Endothelial cell of umbilical vein (primary cell): ENCODE data around the gene RGS19. TPM values are rescaled to one million over a fixed set of nuclear protein-coding genes. Genes with fewer than 3 reads are reported as not detected.

ENCODE experiments used
- BruUV-seq: library from RNA; stranded (reverse); fragments of 400-500 nt; replicated peaks from 2 replicates; lab custom pipeline; 2021; lab: Mats Ljungman, UMichigan
- CTCF ChIA-PET: fragments of 300-600, 350-600 bp; sonication (Branson Sonifier 250); formaldehyde crosslinking; loops from one replicate; lab custom pipeline; 2021; ENCODE audit warnings: antibody characterized with exemption, inconsistent platforms; lab: Charles Lee
- POLR2A ChIA-PET: fragments of 300-600, 350-600 bp; sonication (Branson Sonifier 250); formaldehyde crosslinking; loops from one replicate; lab custom pipeline; 2021; ENCODE audit warnings: antibody characterized with exemption, inconsistent platforms; lab: Charles Lee
- DNase-seq: peaks from one replicate; pipeline ENCODE4 v3.0.0-alpha.2; 2011; ENCODE audit warnings: low read depth, low spot score
- FAIRE-seq: peaks from 2 replicates; lab custom pipeline; 2011; peaks lifted over from hg19 to GRCh38; lab: Jason Lieb, UNC
- H2AFZ ChIP-seq: 2 replicates; pipeline ENCODE4 v1.6.0; 2012; ENCODE audit warnings: low read depth, low read length, control low read depth, inconsistent platforms
- H3K27ac ChIP-seq: 2 replicates; pipeline ENCODE4 v1.5.1; 2011; ENCODE audit warnings: low read depth, mild to moderate bottlenecking, control low read depth, low read length, moderate library complexity; ENCODE audit not compliant: insufficient read depth
- H3K27me3 ChIP-seq, 2 experiments: 2 replicates each; pipeline versions ENCODE4 v1.6.0 to v1.6.1; 2011; ENCODE audit warnings: low read length in 2 of 2, mixed read lengths in 1 of 2; ENCODE audit not compliant: control insufficient read depth in 2 of 2, insufficient read depth in 2 of 2
- H3K36me3 ChIP-seq, 2 experiments: 2 replicates in 1 of 2; 3 replicates in 1 of 2; pipeline ENCODE4 v1.5.1; 2011; ENCODE audit warnings: low read length in 2 of 2, mild to moderate bottlenecking in 1 of 2, moderate library complexity in 1 of 2; ENCODE audit not compliant: control insufficient read depth in 2 of 2, insufficient read depth in 2 of 2; ENCODE audit errors: extremely low read depth in 1 of 2
- H3K4me1 ChIP-seq: 3 replicates; pipeline ENCODE4 v1.5.1; 2011; ENCODE audit warnings: mild to moderate bottlenecking, low read length; ENCODE audit not compliant: control insufficient read depth, insufficient read depth; ENCODE audit errors: extremely low read depth
- H3K4me2 ChIP-seq: 2 replicates; pipeline ENCODE4 v1.6.1; 2011; ENCODE audit warnings: low read length, control low read depth, mixed read lengths; ENCODE audit not compliant: insufficient read depth
- H3K4me3 ChIP-seq, 3 experiments: fragments of 200-600 bp in 1 of 3; sonication (generic), shearing (Covaris generic) in 1 of 3; replicated peaks in 1 of 3; 2 replicates each; pipeline ENCODE4 v1.5.1; 2011 to 2016; ENCODE audit warnings: control low read depth in 3 of 3, low read length in 3 of 3, mild to moderate bottlenecking in 2 of 3, inconsistent platforms in 1 of 3, low read depth in 1 of 3, moderate library complexity in 1 of 3; ENCODE audit not compliant: insufficient read depth in 1 of 3
- H3K79me2 ChIP-seq: 2 replicates; pipeline ENCODE4 v1.6.0; 2012; ENCODE audit warnings: low read length, inconsistent platforms; ENCODE audit not compliant: control insufficient read depth, insufficient read depth
- H3K9ac ChIP-seq: replicated peaks from 2 replicates; pipeline ENCODE3; 2011; ENCODE audit warnings: low read length, control low read depth; ENCODE audit not compliant: insufficient read depth; ENCODE audit errors: extremely low read depth
- H3K9me1 ChIP-seq: replicated peaks from 3 replicates; pipeline ENCODE4 v1.6.0; 2011; ENCODE audit warnings: mild to moderate bottlenecking, low read length; ENCODE audit not compliant: control insufficient read depth, insufficient read depth; ENCODE audit errors: extremely low read depth
- H3K9me3 ChIP-seq: replicated peaks from 2 replicates; pipeline ENCODE4 v1.5.1; 2012; ENCODE audit warnings: low read length, inconsistent platforms; ENCODE audit not compliant: control insufficient read depth, insufficient read depth
- H4K20me1 ChIP-seq: replicated peaks from 2 replicates; pipeline ENCODE3; 2011; ENCODE audit warnings: mild to moderate bottlenecking, low read length; ENCODE audit not compliant: control insufficient read depth, insufficient read depth; ENCODE audit errors: extremely low read depth
- EZH2 ChIP-seq: IDR thresholded peaks from 2 replicates; pipeline ENCODE4 v1.6.1; 2012; ENCODE audit warnings: borderline replicate concordance, low read depth, mild to moderate bottlenecking, moderate library complexity, low read length, inconsistent platforms; ENCODE audit not compliant: severe bottlenecking
- dilution Hi-C: fragments of 300-500 bp; cut with MboI; formaldehyde crosslinking; loops from one replicate; pipeline ENCODE4 v1.15.0; 2019; ENCODE audit warnings: low sequenced_read_pairs; ENCODE audit not compliant: extremely low pct_ligation_motif_present
- intact Hi-C: fragments of 100-400 bp; cut with micrococcal nuclease; formaldehyde crosslinking; loops from one replicate; pipeline ENCODE4 v1.10.0; 2022
- polyA plus RNA-seq, 4 experiments: library from polyadenylated mRNA; depleted of rRNA in 3 of 4; stranded (reverse) in 3 of 4; unstranded in 1 of 4; fragments of >200 nt; gene quantifications; 2 replicates each; pipeline versions ENCODE4 v1.2.1 to v1.2.3, GENCODE V29; 2011 to 2012; ENCODE audit warnings: missing spikeins in 1 of 4
- total RNA-seq: library from RNA; stranded (reverse); gene quantifications from 2 replicates; pipeline ENCODE4 v1.2.3, GENCODE V29; 2021
- TF ChIP-seq, protein P1 (sequence below), 2 donors: IDR thresholded peaks; 1 replicate in 1 of 2; 2 replicates in 1 of 2; pipeline ENCODE4 v1.5.1; 2011; ENCODE audit warnings: low read length in 2 of 2, mild to moderate bottlenecking in 2 of 2, moderate library complexity in 2 of 2, control low read depth in 1 of 2, inconsistent platforms in 1 of 2, low read depth in 1 of 2; ENCODE audit not compliant: insufficient read depth in 1 of 2; ENCODE audit errors: extremely low read depth in 1 of 2

The RGS19 gene
- total and polyA plus RNA-seq, 2 donors (not counting 3 experiments of a cell fraction or from before 2014, with no cell fraction given): 27.8 to 33.7 TPM

DNA sequence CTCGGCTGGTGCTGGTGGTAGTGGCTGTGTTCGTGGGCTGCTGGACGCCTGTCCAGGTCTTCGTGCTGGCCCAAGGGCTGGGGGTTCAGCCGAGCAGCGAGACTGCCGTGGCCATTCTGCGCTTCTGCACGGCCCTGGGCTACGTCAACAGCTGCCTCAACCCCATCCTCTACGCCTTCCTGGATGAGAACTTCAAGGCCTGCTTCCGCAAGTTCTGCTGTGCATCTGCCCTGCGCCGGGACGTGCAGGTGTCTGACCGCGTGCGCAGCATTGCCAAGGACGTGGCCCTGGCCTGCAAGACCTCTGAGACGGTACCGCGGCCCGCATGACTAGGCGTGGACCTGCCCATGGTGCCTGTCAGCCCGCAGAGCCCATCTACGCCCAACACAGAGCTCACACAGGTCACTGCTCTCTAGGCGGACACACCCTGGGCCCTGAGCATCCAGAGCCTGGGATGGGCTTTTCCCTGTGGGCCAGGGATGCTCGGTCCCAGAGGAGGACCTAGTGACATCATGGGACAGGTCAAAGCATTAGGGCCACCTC lies 19.2 kb upstream of the RGS19 start:
- Histone ChIP-seq H3K9me1 (no peaks in the 10 kb centered on the region), H3K36me3 (no peaks in the 10 kb centered on the region), H3K27me3 (peaks cover 19% of the 10 kb centered on the region in 2 experiments), H3K4me1 (no peaks in the 10 kb centered on the region), H3K4me2 (no peak overlapping the region), H4K20me1 (no peaks in the 10 kb centered on the region), H2AFZ (no peak overlapping the region), H3K9me3 (no peaks in the 10 kb centered on the region), H3K79me2 (no peaks in the 10 kb centered on the region), H3K4me3 (no peak overlapping the region), H3K27ac (no peak overlapping the region), H3K9ac (no peak overlapping the region)
- ChIA-PET CTCF (interaction anchor here (1.9 kb wide), 1 partner anchor 15 kb away, joined by 8 read pairs; the partner anchor contains the start of gene LKAAEAR1), POLR2A (no interaction called here)
- DNase-seq (no peak), FAIRE-seq (no peak)
- BruUV-seq: no TSS peak
- intact Hi-C loops (no loop called here), dilution Hi-C loops (no loop called here)
- TF ChIP-seq EZH2: no peak

DNA sequence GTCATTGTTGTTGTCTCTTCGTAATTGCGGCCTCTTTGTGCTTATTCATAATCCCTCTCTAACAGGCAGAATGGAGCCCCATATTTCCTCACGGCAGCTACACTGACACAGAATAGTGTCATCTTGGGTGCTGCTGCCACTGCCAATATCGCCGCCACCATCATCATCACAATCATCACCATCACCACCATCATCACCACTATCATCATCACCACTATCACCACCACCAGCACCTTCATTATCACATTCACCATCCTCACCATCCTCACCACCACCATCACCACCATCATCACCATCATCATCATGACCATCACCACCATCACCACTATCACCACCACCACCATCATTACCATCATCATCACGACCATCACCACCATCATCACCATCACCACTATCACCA lies 17.2 kb upstream of the RGS19 start:
- BruUV-seq: no TSS peak

More for the DNA sequence above, 17.2 kb upstream of the RGS19 start:
- no peaks in the 10 kb centered on the region for H3K9me1 ChIP-seq
- H3K4me2 ChIP-seq: no peak overlapping the region
- ChIA-PET POLR2A (no interaction called here), CTCF (no interaction called here)
- no peaks in the 10 kb centered on the region for H3K9me3 ChIP-seq
- dilution Hi-C loops (no loop called here), intact Hi-C loops (no loop called here)
- TF ChIP-seq, protein P1, sequence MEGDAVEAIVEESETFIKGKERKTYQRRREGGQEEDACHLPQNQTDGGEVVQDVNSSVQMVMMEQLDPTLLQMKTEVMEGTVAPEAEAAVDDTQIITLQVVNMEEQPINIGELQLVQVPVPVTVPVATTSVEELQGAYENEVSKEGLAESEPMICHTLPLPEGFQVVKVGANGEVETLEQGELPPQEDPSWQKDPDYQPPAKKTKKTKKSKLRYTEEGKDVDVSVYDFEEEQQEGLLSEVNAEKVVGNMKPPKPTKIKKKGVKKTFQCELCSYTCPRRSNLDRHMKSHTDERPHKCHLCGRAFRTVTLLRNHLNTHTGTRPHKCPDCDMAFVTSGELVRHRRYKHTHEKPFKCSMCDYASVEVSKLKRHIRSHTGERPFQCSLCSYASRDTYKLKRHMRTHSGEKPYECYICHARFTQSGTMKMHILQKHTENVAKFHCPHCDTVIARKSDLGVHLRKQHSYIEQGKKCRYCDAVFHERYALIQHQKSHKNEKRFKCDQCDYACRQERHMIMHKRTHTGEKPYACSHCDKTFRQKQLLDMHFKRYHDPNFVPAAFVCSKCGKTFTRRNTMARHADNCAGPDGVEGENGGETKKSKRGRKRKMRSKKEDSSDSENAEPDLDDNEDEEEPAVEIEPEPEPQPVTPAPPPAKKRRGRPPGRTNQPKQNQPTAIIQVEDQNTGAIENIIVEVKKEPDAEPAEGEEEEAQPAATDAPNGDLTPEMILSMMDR (IDR thresholded peaks at IDR 0.05; ENCODE audit: extremely low read depth in 1 of 2, insufficient read depth in 1 of 2, low read depth in 1 of 2, low read length in 2 of 2): no peak
- H3K27ac ChIP-seq: no peak overlapping the region
- H3K79me2 ChIP-seq: no peaks in the 10 kb centered on the region
- H3K27me3 ChIP-seq: peaks cover 8 to 10% of the 10 kb centered on the region in 2 experiments
- DNase-seq: no peak
- H4K20me1 ChIP-seq: no peaks in the 10 kb centered on the region
- FAIRE-seq: no peak
- no peaks in the 10 kb centered on the region for H3K36me3 ChIP-seq
- no peak overlapping the region for H2AFZ ChIP-seq
- H3K4me1 ChIP-seq: no peaks in the 10 kb centered on the region
- H3K4me3 ChIP-seq: no peak overlapping the region
- H3K9ac ChIP-seq: no peak overlapping the region
